GM18517 (cell line): ENCODE data around the gene CFHR1.
"Not testable (repeated sequence)": the region's sequence is repeated elsewhere in the genome, so short reads cannot be mapped to it uniquely, and the experiment has no call there.

Experiments used
- ATAC-seq: cut with Tn5 transposase; IDR thresholded peaks from one replicate; pipeline ENCODE4 v1.9.1; 2021; ENCODE audit warnings: mild to moderate bottlenecking, moderate library complexity; ENCODE audit not compliant: unreplicated experiment

Gene CFHR1

GRCh38 chr1:196819531-196819930 is at the start of gene CFHR1:
CFHR1 (plus strand) TSS chr1:196819731; CDS start chr1:196819845, 114 bp downstream.
- not testable (repeated sequence) for ATAC-seq

DNA sequence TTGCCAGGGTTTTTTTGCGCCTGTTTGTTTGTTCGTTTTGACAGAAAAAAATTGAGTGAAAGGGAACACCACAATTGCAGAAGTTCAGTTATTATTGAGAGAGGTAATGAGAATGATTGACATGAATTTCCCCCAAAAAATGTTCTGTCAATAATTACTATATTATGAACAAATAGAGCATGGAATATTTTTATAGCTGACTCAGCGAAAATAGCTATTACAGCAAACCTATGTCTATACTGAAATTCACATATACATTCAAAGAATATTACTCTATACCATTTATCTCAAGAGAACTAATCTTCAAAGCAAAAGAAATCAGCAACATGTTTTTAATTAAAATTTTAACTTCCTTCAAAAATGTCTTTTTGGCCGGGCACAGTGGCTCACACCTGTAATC is 49.7 kb upstream of the CFHR1 start:
- ATAC-seq, result not testable (repeated sequence)

DNA sequence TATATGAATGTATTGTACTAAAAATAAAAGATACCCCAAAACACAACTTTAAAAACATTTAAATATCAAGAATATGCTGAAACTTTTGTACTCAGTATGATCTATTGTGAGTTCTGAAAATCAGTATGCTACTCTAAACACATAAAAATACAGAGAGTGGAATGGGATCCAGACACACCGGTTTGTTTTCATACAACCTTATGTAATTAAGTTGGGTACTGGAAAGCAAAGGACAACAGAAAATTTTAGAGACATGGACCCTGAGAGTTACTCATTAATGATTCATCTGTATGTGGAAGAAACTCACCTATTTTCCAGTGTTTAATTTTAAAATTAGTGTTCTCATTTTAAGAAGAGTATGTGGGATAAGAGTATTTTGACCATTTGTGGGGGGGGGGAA is 45.8 kb upstream of the CFHR1 start:
- ATAC-seq, result no peak

DNA sequence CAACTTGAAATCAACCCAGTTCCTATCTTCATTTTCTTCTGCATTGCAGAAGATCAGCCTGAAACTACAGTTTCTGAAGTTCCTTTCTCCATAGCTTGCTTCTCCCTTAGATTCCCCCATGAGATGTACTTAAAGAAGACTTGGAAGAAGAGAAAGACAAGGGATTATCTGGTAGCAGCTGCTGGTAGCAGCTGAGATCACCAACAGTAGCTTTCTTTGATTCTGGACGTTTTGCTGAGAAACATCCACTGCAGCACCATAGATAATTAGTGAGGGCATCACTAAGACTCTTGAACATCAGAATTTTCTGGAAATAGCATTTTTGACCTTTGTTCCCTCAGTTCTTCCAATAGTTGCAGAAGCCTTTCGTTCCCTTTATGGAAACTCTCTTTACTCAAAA is 45.4 kb upstream of the CFHR1 start:
- ATAC-seq, result no peak

- no peak for ATAC-seq
Observed at GRCh38 chr1:196774603-196775002, 44.9 kb upstream of the CFHR1 start, which contains the start of gene CFHR3. CFHR3 (plus strand) TSS chr1:196774840; CDS start chr1:196774887, 47 bp downstream.

DNA sequence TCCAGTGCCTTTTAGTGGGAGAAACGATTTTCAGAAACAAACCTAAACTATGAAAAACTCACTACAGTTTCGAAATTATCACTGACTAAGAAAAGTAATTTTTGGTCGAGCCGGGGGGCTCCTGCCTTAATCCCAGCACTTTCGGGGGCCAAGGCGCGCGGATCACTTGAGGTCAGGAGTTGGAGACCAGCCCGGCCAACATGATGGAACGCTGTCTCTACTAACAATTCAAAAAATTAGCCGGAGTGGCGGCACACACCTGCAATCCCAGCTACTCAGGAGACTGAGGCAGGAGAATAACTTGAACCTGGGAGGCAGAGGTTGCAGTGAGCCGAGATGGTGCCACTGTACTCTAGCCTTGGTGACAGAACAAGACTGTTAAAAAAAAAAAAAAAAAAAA is 41.9 kb upstream of the CFHR1 start:
- ATAC-seq, result no peak

DNA sequence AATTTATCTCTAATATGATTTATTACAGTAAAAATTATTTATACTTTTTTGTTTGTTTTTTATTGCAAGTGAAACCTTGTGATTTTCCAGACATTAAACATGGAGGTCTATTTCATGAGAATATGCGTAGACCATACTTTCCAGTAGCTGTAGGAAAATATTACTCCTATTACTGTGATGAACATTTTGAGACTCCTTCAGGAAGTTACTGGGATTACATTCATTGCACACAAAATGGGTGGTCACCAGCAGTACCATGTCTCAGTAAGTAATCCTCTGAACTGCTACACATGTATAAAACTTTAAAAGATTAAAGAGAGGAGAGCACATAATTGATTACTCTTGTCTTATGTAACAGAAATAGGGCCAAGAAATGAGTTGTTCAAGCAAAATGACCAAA is 40.4 kb upstream of the CFHR1 start:
- no peak for ATAC-seq

DNA sequence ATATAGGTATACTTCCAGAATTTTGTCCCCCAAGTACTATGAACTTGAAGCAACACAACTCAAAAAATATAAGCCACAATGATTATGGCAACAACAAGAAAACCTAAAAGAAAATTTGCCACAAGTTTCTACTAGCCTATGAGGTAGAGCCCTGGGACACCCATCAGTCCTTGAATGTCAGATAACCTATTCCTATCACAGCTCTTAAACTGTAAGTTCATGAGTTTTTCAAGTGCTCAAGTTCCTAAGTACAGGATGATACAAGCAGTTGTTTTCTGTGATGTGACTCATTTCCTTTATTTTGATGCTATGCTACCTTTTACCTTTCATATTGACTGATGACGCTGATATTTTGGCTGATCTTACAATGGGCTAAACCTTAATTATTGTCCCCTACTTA is 28.3 kb upstream of the CFHR1 start:
- ATAC-seq, result not testable (repeated sequence)

DNA sequence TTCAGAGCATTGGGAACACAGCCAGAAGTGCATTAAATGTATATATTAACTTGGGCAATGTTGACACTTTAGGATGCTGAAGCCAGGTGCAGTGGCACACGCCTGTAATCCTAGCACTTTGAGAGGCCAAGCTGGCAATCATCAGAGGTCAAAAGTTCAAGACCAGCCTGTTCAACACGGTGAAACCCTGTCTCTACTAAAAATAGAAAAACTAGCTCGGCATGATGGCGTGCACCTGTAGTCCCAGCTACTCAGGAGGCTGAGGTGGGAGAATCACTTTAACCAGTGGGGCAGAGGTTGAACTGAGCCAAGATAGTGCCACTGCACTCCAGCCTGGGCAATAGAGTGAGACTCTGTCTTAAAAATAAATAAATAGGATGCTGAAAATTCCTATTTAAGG is 25.4 kb upstream of the CFHR1 start:
- not testable (repeated sequence) for ATAC-seq

DNA sequence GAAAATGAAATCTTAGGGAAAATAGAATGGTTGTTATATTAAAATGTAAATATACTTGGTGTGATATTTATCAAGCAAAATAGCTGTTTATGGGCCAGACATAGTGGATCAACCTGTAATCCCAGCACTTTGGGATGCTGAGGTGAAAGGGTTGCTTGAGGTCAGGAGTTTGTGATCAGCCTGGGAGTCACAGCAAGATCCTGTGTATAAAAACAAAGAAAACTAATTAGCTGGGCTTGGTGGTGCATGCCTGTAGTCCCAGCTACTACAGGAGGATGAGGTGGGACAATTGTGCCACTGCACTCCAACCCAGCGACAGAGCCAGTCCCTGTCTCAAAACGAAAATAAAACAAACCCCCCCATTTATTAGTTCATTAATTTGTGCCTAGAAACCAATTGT is 21.6 kb upstream of the CFHR1 start:
- no peak for ATAC-seq

DNA sequence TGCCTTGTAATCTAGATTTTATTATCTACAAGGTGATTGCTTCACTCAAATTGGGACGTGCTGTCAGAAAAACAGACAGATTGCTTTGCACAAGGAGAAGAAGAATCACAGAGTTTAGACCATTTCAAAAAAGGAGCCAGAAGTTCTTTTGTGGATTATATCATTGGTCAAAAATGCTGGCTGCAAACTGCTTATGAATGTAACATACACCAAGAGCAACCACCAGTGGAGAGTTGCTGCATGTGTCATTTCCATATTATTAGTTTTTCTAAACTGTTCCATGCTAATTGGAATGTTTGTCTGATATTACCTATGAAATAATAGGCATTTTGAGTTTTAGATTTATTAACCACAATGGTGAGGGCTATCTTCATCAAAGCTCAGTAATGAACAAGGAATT is 17.6 kb upstream of the CFHR1 start:
- not testable (repeated sequence) for ATAC-seq

- no peak for ATAC-seq
Observed at GRCh38 chr1:196808529-196809235, 10.8 kb upstream of the CFHR1 start.

- ATAC-seq, result not testable (repeated sequence)
Observed at GRCh38 chr1:196817442-196817841, 2.1 kb upstream of the CFHR1 start.

GRCh38 chr1:196827860-196828259 is 8.3 kb downstream of the CFHR1 start:
- not testable (repeated sequence) for ATAC-seq

- ATAC-seq, result not testable (repeated sequence)
Observed at GRCh38 chr1:196849613-196850492, 30.3 kb downstream of the CFHR1 start.

DNA sequence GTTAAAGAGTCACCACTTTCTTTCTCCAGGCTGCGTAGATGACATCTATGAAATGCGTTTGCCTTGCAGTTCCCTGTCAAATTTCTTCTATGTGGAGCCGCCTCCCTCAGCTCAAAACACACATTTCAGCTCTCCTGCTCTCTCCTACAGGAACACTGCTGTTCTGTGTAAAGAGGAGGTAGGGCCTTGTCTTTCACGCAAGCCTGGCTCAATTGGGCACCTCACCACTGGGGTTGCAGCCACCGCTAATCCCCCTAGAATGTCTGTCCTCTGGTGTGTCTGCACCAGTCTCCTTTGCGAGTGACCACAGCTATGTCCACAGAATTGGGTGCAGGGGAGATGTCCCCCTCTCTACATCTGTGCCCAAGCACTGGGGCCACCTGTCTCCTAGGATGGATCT is 36.5 kb downstream of the CFHR1 start:
- ATAC-seq, result no peak

GRCh38 chr1:196857188-196857587 is 37.7 kb downstream of the CFHR1 start:
- ATAC-seq, result no peak

GRCh38 chr1:196858811-196859210 is 39.3 kb downstream of the CFHR1 start:
- ATAC-seq, result no peak

- ATAC-seq, result no peak
Observed at GRCh38 chr1:196860323-196860884, 40.9 kb downstream of the CFHR1 start.

DNA sequence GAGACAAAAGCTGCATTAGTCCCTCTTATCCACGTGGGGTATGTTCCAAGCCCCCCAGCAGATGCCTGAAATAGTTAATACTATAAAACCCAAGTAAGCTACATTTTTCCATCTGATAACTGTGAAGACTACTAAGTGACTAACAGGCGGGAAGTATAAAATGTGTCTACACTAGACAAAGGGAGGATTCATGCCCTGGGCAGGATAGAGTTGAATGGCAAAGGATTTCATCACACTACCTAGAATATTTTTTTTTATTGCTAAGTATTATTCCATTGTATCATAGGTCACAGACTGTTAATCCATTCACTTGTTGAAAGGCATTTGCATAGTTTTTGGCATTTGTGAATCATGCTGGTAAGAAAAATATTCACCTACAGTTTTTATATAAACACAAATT is 41.9 kb downstream of the CFHR1 start:
- ATAC-seq, result no peak

DNA sequence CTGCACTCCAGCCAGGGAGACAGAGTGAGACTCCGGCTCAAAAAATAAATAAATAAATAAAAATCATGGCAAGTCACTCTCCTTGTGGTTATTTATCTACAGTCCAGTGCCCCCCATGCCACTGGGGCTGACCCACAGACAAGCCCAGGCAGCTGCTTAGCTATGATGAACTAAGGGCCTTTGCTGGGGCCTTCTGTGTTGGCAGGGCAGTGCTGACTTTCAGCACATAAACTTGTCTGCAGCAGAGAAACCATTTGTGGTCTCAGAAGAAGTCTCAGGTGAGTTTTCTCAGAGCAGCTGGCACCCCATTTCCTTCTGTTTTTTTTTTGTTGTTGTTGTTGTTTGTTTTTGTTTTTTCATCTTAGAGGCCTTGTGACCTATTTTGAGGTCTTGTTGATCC is 47.4 kb downstream of the CFHR1 start:
- no peak for ATAC-seq

DNA sequence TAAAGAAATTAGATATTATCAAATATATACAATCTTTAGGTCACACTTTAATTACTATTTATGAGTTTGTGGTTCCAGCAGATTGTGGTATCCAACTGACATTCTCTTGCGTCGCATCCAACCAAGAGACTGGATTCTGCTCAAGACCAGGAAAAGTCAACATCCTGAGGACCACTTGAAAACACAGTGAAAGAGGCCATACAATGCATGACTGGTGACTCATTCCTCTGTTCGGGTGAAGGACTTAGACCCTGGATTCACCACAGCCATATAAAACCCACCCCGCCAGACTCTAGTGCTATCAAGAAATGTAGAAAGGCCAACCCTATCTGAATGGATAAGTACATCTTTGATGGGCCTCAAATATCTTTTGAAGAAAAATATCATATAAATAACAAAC is 53.9 kb downstream of the CFHR1 start:
- ATAC-seq, result no peak
